A549 (cell line): ENCODE measurements around the gene F8.
A peak's percentile ranks its signal among the peaks of the same experiment; 100 is the strongest.

Experiments used
- CEBPB ChIP-seq, 2 experiments: fragments of >200 bp in 1 of 2; sonication (Bioruptor Twin) in 1 of 2; formaldehyde crosslinking in 1 of 2; IDR thresholded peaks; 2 replicates each; pipeline ENCODE4 v1.6.1; 2012 to 2016
- CHD4 ChIP-seq: fragments of 200-600 bp; sonication (generic); IDR thresholded peaks from 2 replicates; pipeline ENCODE4 v1.6.1; 2016; ENCODE audit warnings: antibody characterized with exemption, mild to moderate bottlenecking, borderline replicate concordance
- JUN ChIP-seq, 2 experiments: fragments of >200 bp; sonication (Bioruptor Twin); formaldehyde crosslinking; IDR thresholded peaks; 2 replicates in 1 of 2; 3 replicates in 1 of 2; pipeline ENCODE4 v1.6.1; 2016 to 2017
- KDM1A ChIP-seq: fragments of 200-600 bp; sonication (generic); IDR thresholded peaks from 2 replicates; pipeline ENCODE4 v1.6.1; 2016; ENCODE audit warnings: low read depth, mild to moderate bottlenecking
- KDM5A ChIP-seq: fragments of 200-600 bp; sonication (generic); IDR thresholded peaks from 2 replicates; pipeline ENCODE4 v1.6.1; 2016; ENCODE audit warnings: antibody characterized with exemption, mild to moderate bottlenecking
- POLR2A ChIP-seq: IDR thresholded peaks from 2 replicates; pipeline ENCODE4 v1.6.1; 2012; ENCODE audit warnings: mild to moderate bottlenecking, low read length
- POLR2AphosphoS2 ChIP-seq: conservative IDR thresholded peaks from 2 replicates; pipeline ENCODE4 v1.6.1; 2012; ENCODE audit warnings: low read length, improper control_type of control experiment, inconsistent platforms
- RFX5 ChIP-seq: fragments of 450-650 bp; IDR thresholded peaks from 2 replicates; pipeline ENCODE4 v1.7.1; 2014; ENCODE audit warnings: antibody characterized with exemption, mild to moderate bottlenecking, moderate library complexity
- SMC3 ChIP-seq: fragments of >200 bp; sonication (Bioruptor Twin); formaldehyde crosslinking; IDR thresholded peaks from 3 replicates; pipeline ENCODE4 v1.6.1; 2018; ENCODE audit warnings: inconsistent platforms
- SREBF2 ChIP-seq: fragments of 450-650 bp; IDR thresholded peaks from 2 replicates; pipeline ENCODE4 v1.6.1; 2014; ENCODE audit warnings: mild to moderate bottlenecking, moderate library complexity
- TF ChIP-seq, protein P1 (sequence below): fragments of 450-650 bp; IDR thresholded peaks from 2 replicates; pipeline ENCODE4 v1.6.1; 2014; ENCODE audit warnings: antibody characterized with exemption
- TF ChIP-seq, protein P2 (sequence below): fragments of >200 bp; sonication (Bioruptor Twin); formaldehyde crosslinking; IDR thresholded peaks from 3 replicates; pipeline ENCODE4 v1.5.1; 2016

DNA sequence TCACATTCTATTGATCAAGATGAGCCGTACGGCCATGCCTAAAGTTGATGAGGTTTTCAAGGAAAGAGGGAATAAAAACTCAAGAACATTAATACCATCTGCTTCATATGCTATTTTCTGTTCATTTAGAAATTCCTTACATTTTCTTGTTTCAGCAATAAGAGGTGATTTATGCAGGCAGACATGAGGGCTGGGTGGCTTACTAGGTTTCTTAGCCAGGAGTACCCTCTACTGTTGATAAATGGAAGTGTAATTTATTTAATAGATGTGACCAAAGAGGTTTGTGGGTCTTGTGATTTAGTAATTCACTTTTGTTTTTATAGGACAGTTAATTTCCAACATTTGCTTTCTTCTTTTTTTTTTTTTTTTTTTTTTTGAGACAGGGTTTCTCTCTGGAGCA, 181.7 kb downstream of the F8 start:
- TF ChIP-seq, protein P1, sequence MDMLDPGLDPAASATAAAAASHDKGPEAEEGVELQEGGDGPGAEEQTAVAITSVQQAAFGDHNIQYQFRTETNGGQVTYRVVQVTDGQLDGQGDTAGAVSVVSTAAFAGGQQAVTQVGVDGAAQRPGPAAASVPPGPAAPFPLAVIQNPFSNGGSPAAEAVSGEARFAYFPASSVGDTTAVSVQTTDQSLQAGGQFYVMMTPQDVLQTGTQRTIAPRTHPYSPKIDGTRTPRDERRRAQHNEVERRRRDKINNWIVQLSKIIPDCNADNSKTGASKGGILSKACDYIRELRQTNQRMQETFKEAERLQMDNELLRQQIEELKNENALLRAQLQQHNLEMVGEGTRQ = no peak
- TF ChIP-seq, protein P2, sequence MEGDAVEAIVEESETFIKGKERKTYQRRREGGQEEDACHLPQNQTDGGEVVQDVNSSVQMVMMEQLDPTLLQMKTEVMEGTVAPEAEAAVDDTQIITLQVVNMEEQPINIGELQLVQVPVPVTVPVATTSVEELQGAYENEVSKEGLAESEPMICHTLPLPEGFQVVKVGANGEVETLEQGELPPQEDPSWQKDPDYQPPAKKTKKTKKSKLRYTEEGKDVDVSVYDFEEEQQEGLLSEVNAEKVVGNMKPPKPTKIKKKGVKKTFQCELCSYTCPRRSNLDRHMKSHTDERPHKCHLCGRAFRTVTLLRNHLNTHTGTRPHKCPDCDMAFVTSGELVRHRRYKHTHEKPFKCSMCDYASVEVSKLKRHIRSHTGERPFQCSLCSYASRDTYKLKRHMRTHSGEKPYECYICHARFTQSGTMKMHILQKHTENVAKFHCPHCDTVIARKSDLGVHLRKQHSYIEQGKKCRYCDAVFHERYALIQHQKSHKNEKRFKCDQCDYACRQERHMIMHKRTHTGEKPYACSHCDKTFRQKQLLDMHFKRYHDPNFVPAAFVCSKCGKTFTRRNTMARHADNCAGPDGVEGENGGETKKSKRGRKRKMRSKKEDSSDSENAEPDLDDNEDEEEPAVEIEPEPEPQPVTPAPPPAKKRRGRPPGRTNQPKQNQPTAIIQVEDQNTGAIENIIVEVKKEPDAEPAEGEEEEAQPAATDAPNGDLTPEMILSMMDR = peak; percentile 58
- TF ChIP-seq POLR2AphosphoS2 = no peak
- no peak for TF ChIP-seq POLR2A
- TF ChIP-seq SREBF2 = no peak
- no peak for TF ChIP-seq CHD4
- TF ChIP-seq RFX5 = no peak
- TF ChIP-seq KDM1A = no peak
- no peak for TF ChIP-seq CEBPB (IDR thresholded peaks at IDR 0.05)
- no peak for TF ChIP-seq JUN (IDR thresholded peaks at IDR 0.05)
- TF ChIP-seq KDM5A = no peak
- peak; percentile 46; the same call in 2 of the 3 replicates for TF ChIP-seq SMC3
